ENCODE measurements around the gene BCL2. TPM values are rescaled to one million over a fixed set of nuclear protein-coding genes. Genes with fewer than 3 reads are reported as not detected.

BCL2 gene
- total RNA-seq, 1 experiment from 2014 or later, result 2.9 TPM

- H3K27ac Mint-ChIP-seq (ENCODE audit: unreplicated experiment), result no peak overlapping the region
- CTCF ChIA-PET, result no interaction called here
- no peak for TF ChIP-seq CTCF (IDR thresholded peaks at IDR 0.05; ENCODE audit: unreplicated experiment)
- no peaks in the 10 kb centered on the region for H3K9me3 Mint-ChIP-seq (ENCODE audit: low read depth, unreplicated experiment)
- H3K4me3 Mint-ChIP-seq (ENCODE audit: low read depth, unreplicated experiment), result no peak overlapping the region
- peaks cover 19% of the 10 kb centered on the region for H3K4me1 Mint-ChIP-seq (ENCODE audit: low read depth, unreplicated experiment)
- intact Hi-C loops (cut with micrococcal nuclease; ENCODE audit: unreplicated experiment), result no loop called here
- H3K36me3 Mint-ChIP-seq (ENCODE audit: insufficient read depth, unreplicated experiment), result no peaks in the 10 kb centered on the region
- no TSS peak for BruUV-seq (replicated peaks)
- DNase-seq, result no peak
- no peaks in the 10 kb centered on the region for H3K27me3 Mint-ChIP-seq (ENCODE audit: unreplicated experiment)
Observed at GRCh38 chr18:63234841-63235240, 84.7 kb downstream of the BCL2 start.

- H3K27ac Mint-ChIP-seq (ENCODE audit: unreplicated experiment), result no peak overlapping the region
Observed at GRCh38 chr18:63234432-63234831, 85.1 kb downstream of the BCL2 start.

GRCh38 chr18:63233334-63233733, 86.2 kb downstream of the BCL2 start:
- H3K4me3 Mint-ChIP-seq (ENCODE audit: low read depth, unreplicated experiment), result no peak overlapping the region
- intact Hi-C loops (cut with micrococcal nuclease; ENCODE audit: unreplicated experiment), result no loop called here
- no peak for DNase-seq
- H3K4me1 Mint-ChIP-seq (ENCODE audit: low read depth, unreplicated experiment), result peaks cover 14% of the 10 kb centered on the region
- H3K9me3 Mint-ChIP-seq (ENCODE audit: low read depth, unreplicated experiment), result no peaks in the 10 kb centered on the region
- no TSS peak for BruUV-seq (replicated peaks)
- no peak overlapping the region for H3K27ac Mint-ChIP-seq (ENCODE audit: unreplicated experiment)
- no peak for TF ChIP-seq CTCF (IDR thresholded peaks at IDR 0.05; ENCODE audit: unreplicated experiment)
- no peaks in the 10 kb centered on the region for H3K27me3 Mint-ChIP-seq (ENCODE audit: unreplicated experiment)
- no peaks in the 10 kb centered on the region for H3K36me3 Mint-ChIP-seq (ENCODE audit: insufficient read depth, unreplicated experiment)
- CTCF ChIA-PET, result no interaction called here

More at GRCh38 chr18:63234432-63234831, 85.1 kb downstream of the BCL2 start:
- CTCF ChIA-PET, result no interaction called here
- no peaks in the 10 kb centered on the region for H3K36me3 Mint-ChIP-seq (ENCODE audit: insufficient read depth, unreplicated experiment)
- no peak for DNase-seq
- no peak overlapping the region for H3K4me3 Mint-ChIP-seq (ENCODE audit: low read depth, unreplicated experiment)
- intact Hi-C loops (cut with micrococcal nuclease; ENCODE audit: unreplicated experiment), result no loop called here
- TF ChIP-seq CTCF (IDR thresholded peaks at IDR 0.05; ENCODE audit: unreplicated experiment), result no peak
- H3K27me3 Mint-ChIP-seq (ENCODE audit: unreplicated experiment), result no peaks in the 10 kb centered on the region
- BruUV-seq (replicated peaks), result no TSS peak
- no peaks in the 10 kb centered on the region for H3K9me3 Mint-ChIP-seq (ENCODE audit: low read depth, unreplicated experiment)
- H3K4me1 Mint-ChIP-seq (ENCODE audit: low read depth, unreplicated experiment), result peaks cover 19% of the 10 kb centered on the region

GRCh38 chr18:63232826-63233225, 86.7 kb downstream of the BCL2 start:
- no peak for TF ChIP-seq CTCF (IDR thresholded peaks at IDR 0.05; ENCODE audit: unreplicated experiment)
- H3K4me3 Mint-ChIP-seq (ENCODE audit: low read depth, unreplicated experiment), result no peak overlapping the region
- H3K27me3 Mint-ChIP-seq (ENCODE audit: unreplicated experiment), result no peaks in the 10 kb centered on the region
- intact Hi-C loops (cut with micrococcal nuclease; ENCODE audit: unreplicated experiment), result no loop called here
- no peaks in the 10 kb centered on the region for H3K36me3 Mint-ChIP-seq (ENCODE audit: insufficient read depth, unreplicated experiment)
- DNase-seq, result no peak
- CTCF ChIA-PET, result no interaction called here
- no TSS peak for BruUV-seq (replicated peaks)
- H3K9me3 Mint-ChIP-seq (ENCODE audit: low read depth, unreplicated experiment), result no peaks in the 10 kb centered on the region
- peaks cover 9% of the 10 kb centered on the region for H3K4me1 Mint-ChIP-seq (ENCODE audit: low read depth, unreplicated experiment)
- no peak overlapping the region for H3K27ac Mint-ChIP-seq (ENCODE audit: unreplicated experiment)

Measured in Calu3 (cell line).